Measurements from ENCODE around the gene MRAS. TPM values are rescaled to one million over a fixed set of nuclear protein-coding genes. Genes with fewer than 3 reads are reported as not detected.

The MRAS gene
- total and polyA plus RNA-seq, 2 of the 8 experiments (the other 6 are each of a cell fraction or from before 2014, with no cell fraction given), result 10.6 to 16.2 TPM

GRCh38 chr3:138323971-138324370 lies 24.4 kb upstream of the MRAS start:
- FAIRE-seq (no peak), DNase-seq (ENCODE audit: low read depth in 1 of 2, low spot score in 2 of 2) (no peak)
- no peak overlapping the region for H2BK5ac ChIP-seq (ENCODE audit: low read depth, low read length)
- H3K23me2 ChIP-seq (ENCODE audit: low read depth, low read length), result no peaks in the 10 kb centered on the region; the same call in 1 of the 2 replicates
- H3K79me2 ChIP-seq (ENCODE audit: control insufficient read depth in 1 of 2, insufficient read depth in 2 of 2, low read length in 2 of 2), result no peaks in the 10 kb centered on the region
- H3K79me1 ChIP-seq (ENCODE audit: low read depth, low read length), result no peaks in the 10 kb centered on the region
- H4K20me1 ChIP-seq (replicated peaks in 1 of 2; ENCODE audit: control insufficient read depth in 1 of 2, insufficient read depth in 2 of 2, low read length in 2 of 2), result no peaks in the 10 kb centered on the region
- no peak overlapping the region for H3K4me3 ChIP-seq (ENCODE audit: extremely low read depth in 1 of 4, insufficient read depth in 2 of 4, low read depth in 3 of 4, low read length in 4 of 4)
- H3K56ac ChIP-seq (replicated peaks; ENCODE audit: insufficient read length, low read depth, low read length), result no peak overlapping the region
- no peak overlapping the region for H4K91ac ChIP-seq (replicated peaks; ENCODE audit: insufficient read length, low read length)
- no peak overlapping the region for H3K27ac ChIP-seq (ENCODE audit: low read depth, low read length)
- H2BK12ac ChIP-seq (ENCODE audit: low read depth, low read length), result no peak overlapping the region
- H3K4me1 ChIP-seq (replicated peaks in 1 of 4; ENCODE audit: control insufficient read depth in 3 of 4, insufficient read depth in 4 of 4, low read length in 3 of 4), result peaks cover 0 to 3% (median 0%) of the 10 kb centered on the region in 4 experiments; a peak in 2 of 7 replicates
- H3K18ac ChIP-seq (ENCODE audit: extremely low read depth, low read length), result no peak overlapping the region
- no peak overlapping the region for H3K14ac ChIP-seq (ENCODE audit: insufficient read length)
- no peak overlapping the region for H2BK120ac ChIP-seq (replicated peaks; ENCODE audit: low read depth, low read length)
- 76% methylated on average over 4 of the region's 4 CpGs; no CpG with 5 or more reads in 1 of the 2 experiments for whole genome bisulfite sequencing, 2 experiments (ENCODE audit: extremely low coverage in 1 of 2, insufficient coverage in 1 of 2, insufficient read length in 1 of 2, insufficient replicate concordance in 2 of 2, low coverage in 1 of 2, low lambda C conversion rate in 2 of 2, missing lambda C conversion rate in 1 of 2)
- POLR2A ChIA-PET (ENCODE audit: partially characterized antibody), result no interaction called here
- peak overlapping the region; percentile 23; the same call in 1 of the 2 replicates for H2BK20ac ChIP-seq (ENCODE audit: low read length)
- no peak overlapping the region for H2BK15ac ChIP-seq (ENCODE audit: low read length)
- no peak overlapping the region for H3K23ac ChIP-seq (ENCODE audit: insufficient read length)
- no peaks in the 10 kb centered on the region for H3K36me3 ChIP-seq (ENCODE audit: control insufficient read depth in 2 of 4, insufficient read depth in 4 of 4, low read length in 3 of 4)
- no peak overlapping the region for H4K8ac ChIP-seq (ENCODE audit: extremely low read depth, insufficient read depth, low read length)
- H3K4ac ChIP-seq (replicated peaks; ENCODE audit: insufficient read length, low read depth, low read length), result no peak overlapping the region
- TF ChIP-seq JUND (IDR thresholded peaks at IDR 0.05; ENCODE audit: low read length) (no peak), FOSL1 (IDR thresholded peaks at IDR 0.05; ENCODE audit: insufficient read depth, low read depth, low read length) (no peak), CREB1 (IDR thresholded peaks at IDR 0.05) (no peak), CHD1 (IDR thresholded peaks at IDR 0.05; ENCODE audit: low read depth, low read length) (no peak), GABPA (IDR thresholded peaks at IDR 0.05; ENCODE audit: borderline replicate concordance, insufficient read depth, low read length) (no peak), HDAC2 (IDR thresholded peaks at IDR 0.05; ENCODE audit: borderline replicate concordance in 1 of 2, low read depth in 2 of 2, low read length in 2 of 2) (no peak), EGR1 (IDR thresholded peaks at IDR 0.05; ENCODE audit: borderline replicate concordance, low read depth, low read length) (no peak)
- no peak overlapping the region for H3K9ac ChIP-seq (replicated peaks in 1 of 4; ENCODE audit: extremely low read depth in 1 of 4, low read depth in 3 of 4, low read length in 3 of 4)
- CTCF ChIA-PET (ENCODE audit: partially characterized antibody), result interaction anchor here (0.7 to 1.4 kb wide), 4 partner anchors 9 to 102 kb away, joined by 3 to 5 read pairs (median 4); no protein-coding TSS in a partner anchor
- H3K4me2 ChIP-seq (ENCODE audit: insufficient read depth in 1 of 2, low read depth in 2 of 2, low read length in 2 of 2), result no peak overlapping the region
- no peak overlapping the region for H4K5ac ChIP-seq (ENCODE audit: insufficient read length, low read depth, low read length)
- no peaks in the 10 kb centered on the region for H3K9me3 ChIP-seq (ENCODE audit: insufficient read depth in 2 of 2, low read depth in 1 of 2, low read length in 1 of 2)
- no peaks in the 10 kb centered on the region for H3K27me3 ChIP-seq (replicated peaks in 1 of 4; ENCODE audit: control insufficient read depth in 3 of 4, extremely low read depth in 1 of 4, insufficient read depth in 3 of 4, low read length in 3 of 4)
- H2AK5ac ChIP-seq (ENCODE audit: low read depth, low read length), result no peak overlapping the region
- no peak overlapping the region for H2AFZ ChIP-seq (ENCODE audit: low read length)
